Occipital lobe (tissue), 2 donors: ENCODE data around the gene LYRM4. TPM values are rescaled to one million over a fixed set of nuclear protein-coding genes. Genes with fewer than 3 reads are reported as not detected.

Source experiments
- DNase-seq: peaks from one replicate; lab custom pipeline; 2025; lab: John Stamatoyannopoulos, UW
- total RNA-seq: library from RNA; depleted of rRNA; stranded (reverse); fragments of >200 nt; gene quantifications from one replicate; pipeline ENCODE4 v1.2.3, GENCODE V29; 2014

Gene LYRM4
- total RNA-seq, 1 donor from 2014 or later, result 16.2 TPM

GRCh38 chr6:5246141-5247097, 14.3 kb downstream of the LYRM4 start:
- no peak for DNase-seq

GRCh38 chr6:5243069-5243468, 17.7 kb downstream of the LYRM4 start:
- DNase-seq, result no peak

GRCh38 chr6:5241252-5241651, 19.5 kb downstream of the LYRM4 start:
- DNase-seq, result no peak

- no peak for DNase-seq
These were observed 22.4 kb downstream of the LYRM4 start for GRCh38 chr6:5238336-5238735.

- no peak for DNase-seq
These were observed 22.9 kb downstream of the LYRM4 start for GRCh38 chr6:5237805-5238204.

- DNase-seq, result no peak
These were observed 24.9 kb downstream of the LYRM4 start for GRCh38 chr6:5235830-5236229.

- no peak for DNase-seq
These were observed 25.9 kb downstream of the LYRM4 start for GRCh38 chr6:5234874-5235273.

GRCh38 chr6:5231289-5231688, 29.5 kb downstream of the LYRM4 start:
- DNase-seq, result no peak

GRCh38 chr6:5230081-5230480, 30.7 kb downstream of the LYRM4 start:
- DNase-seq, result no peak

GRCh38 chr6:5229356-5229755, 31.4 kb downstream of the LYRM4 start:
- no peak for DNase-seq

- DNase-seq, result no peak
These were observed 37.4 kb downstream of the LYRM4 start for GRCh38 chr6:5223309-5223708.

- no peak for DNase-seq
These were observed 40.3 kb downstream of the LYRM4 start for GRCh38 chr6:5220443-5220842.

GRCh38 chr6:5219011-5219691, 41.6 kb downstream of the LYRM4 start:
- no peak for DNase-seq

GRCh38 chr6:5217356-5217755, 43.4 kb downstream of the LYRM4 start:
- DNase-seq, result no peak

- DNase-seq, result no peak
These were observed 45.0 kb downstream of the LYRM4 start for GRCh38 chr6:5215799-5216198.

GRCh38 chr6:5215159-5215558, 45.6 kb downstream of the LYRM4 start:
- no peak for DNase-seq

- DNase-seq, result peak; percentile 10
These were observed 46.1 kb downstream of the LYRM4 start for GRCh38 chr6:5214570-5215052.

GRCh38 chr6:5213836-5214235, 46.9 kb downstream of the LYRM4 start:
- no peak for DNase-seq

GRCh38 chr6:5211492-5211891, 49.3 kb downstream of the LYRM4 start:
- no peak for DNase-seq

- DNase-seq, result no peak
These were observed 52.2 kb downstream of the LYRM4 start for GRCh38 chr6:5208471-5208971.

- no peak for DNase-seq
These were observed 52.7 kb downstream of the LYRM4 start for GRCh38 chr6:5208057-5208456.

- DNase-seq, result no peak
These were observed 53.7 kb downstream of the LYRM4 start for GRCh38 chr6:5206920-5207561.
